Kidney capillary endothelial cell (primary cell): Measurements from ENCODE around the gene CLCA4.
"Not testable (repeated sequence)": the region's sequence is repeated elsewhere in the genome, so short reads cannot be mapped to it uniquely, and the experiment has no call there.

ENCODE experiments used
- DNase-seq: peaks from one replicate; pipeline ENCODE4 v3.0.0-alpha.2; 2018; ENCODE audit warnings: low spot score

Gene CLCA4

GRCh38 chr1:86546787-86547221 is at the start of gene CLCA4:
CLCA4 (plus strand) TSS chr1:86547078; CDS start chr1:86547120, 42 bp downstream.
- no peak for DNase-seq

GRCh38 chr1:86498281-86498680 is 48.6 kb upstream of the CLCA4 start:
- no peak for DNase-seq

- peak; percentile 64 for DNase-seq
Observed at GRCh38 chr1:86499987-86500593, 46.8 kb upstream of the CLCA4 start.

GRCh38 chr1:86500714-86501113 is 46.2 kb upstream of the CLCA4 start:
- DNase-seq = no peak

GRCh38 chr1:86502125-86502646 is 44.7 kb upstream of the CLCA4 start:
- not testable (repeated sequence) for DNase-seq

- DNase-seq = no peak
Observed at GRCh38 chr1:86502721-86503405, 44.0 kb upstream of the CLCA4 start.

- DNase-seq = no peak
Observed at GRCh38 chr1:86503406-86504136, 43.3 kb upstream of the CLCA4 start.

- no peak for DNase-seq
Observed at GRCh38 chr1:86504137-86504479, 42.8 kb upstream of the CLCA4 start.

- no peak for DNase-seq
Observed at GRCh38 chr1:86504895-86505563, 41.8 kb upstream of the CLCA4 start.

GRCh38 chr1:86505564-86505902 is 41.3 kb upstream of the CLCA4 start:
- no peak for DNase-seq

- no peak for DNase-seq
Observed at GRCh38 chr1:86507935-86508582, 38.8 kb upstream of the CLCA4 start.

GRCh38 chr1:86508583-86508969 is 38.3 kb upstream of the CLCA4 start:
- DNase-seq = no peak

- DNase-seq = peak; percentile 18
Observed at GRCh38 chr1:86515597-86515996, 31.3 kb upstream of the CLCA4 start.

GRCh38 chr1:86516335-86516734 is 30.5 kb upstream of the CLCA4 start:
- DNase-seq = no peak

GRCh38 chr1:86517336-86517735 is 29.5 kb upstream of the CLCA4 start:
- DNase-seq = no peak

- no peak for DNase-seq
Observed at GRCh38 chr1:86520789-86521521, 25.9 kb upstream of the CLCA4 start.

- DNase-seq = no peak
Observed at GRCh38 chr1:86521522-86521891, 25.4 kb upstream of the CLCA4 start.

- DNase-seq = no peak
Observed at GRCh38 chr1:86522240-86522639, 24.6 kb upstream of the CLCA4 start.

GRCh38 chr1:86523670-86524354 is 23.1 kb upstream of the CLCA4 start:
- no peak for DNase-seq

GRCh38 chr1:86527306-86527705 is 19.6 kb upstream of the CLCA4 start:
- DNase-seq = no peak
